ENCODE data around the gene CEMIP2. TPM values are rescaled to one million over a fixed set of nuclear protein-coding genes. Genes with fewer than 3 reads are reported as not detected.

The CEMIP2 gene
- total RNA-seq, 1 donor from 2014 or later = 41.6 TPM

- no peak for FAIRE-seq
Observed at GRCh38 chr9:71652480-71652879, 115.8 kb downstream of the CEMIP2 start.

DNA sequence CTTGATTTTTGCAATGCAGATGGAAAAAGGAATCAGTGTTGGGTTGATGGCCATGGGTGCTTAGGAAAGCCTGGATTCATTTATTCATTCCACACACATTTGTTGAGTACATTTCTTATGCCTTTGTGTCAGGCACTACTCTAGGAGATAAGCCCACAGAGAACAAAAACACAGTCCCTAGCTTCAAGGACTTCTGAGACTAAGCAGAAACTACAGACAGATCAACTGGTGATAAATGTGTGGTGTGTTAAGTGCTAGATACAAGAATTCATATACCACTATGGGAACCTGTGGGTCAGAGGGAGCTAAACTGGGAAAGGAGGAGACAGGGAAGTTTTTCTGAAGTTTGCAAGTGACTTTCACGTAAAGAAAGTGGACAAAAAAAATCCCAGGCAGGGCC, 119.9 kb downstream of the CEMIP2 start:
- no peak for FAIRE-seq

More at GRCh38 chr9:71652480-71652879, 115.8 kb downstream of the CEMIP2 start:
- no peak for DNase-seq (ENCODE audit: low spot score in 2 of 2)

GRCh38 chr9:71647094-71647591, 121.2 kb downstream of the CEMIP2 start:
- DNase-seq (ENCODE audit: low spot score in 2 of 2) (peak in 1 of 2 donors; percentile 28), FAIRE-seq (no peak)

More for the DNA sequence above, 119.9 kb downstream of the CEMIP2 start:
- DNase-seq (ENCODE audit: low spot score in 2 of 2) = no peak

GRCh38 chr9:71646131-71646530, 122.2 kb downstream of the CEMIP2 start:
- DNase-seq (ENCODE audit: low spot score in 2 of 2) (no peak), FAIRE-seq (no peak)

GRCh38 chr9:71644819-71645362, 123.4 kb downstream of the CEMIP2 start:
- DNase-seq (ENCODE audit: low spot score in 2 of 2) (no peak), FAIRE-seq (no peak)

DNA sequence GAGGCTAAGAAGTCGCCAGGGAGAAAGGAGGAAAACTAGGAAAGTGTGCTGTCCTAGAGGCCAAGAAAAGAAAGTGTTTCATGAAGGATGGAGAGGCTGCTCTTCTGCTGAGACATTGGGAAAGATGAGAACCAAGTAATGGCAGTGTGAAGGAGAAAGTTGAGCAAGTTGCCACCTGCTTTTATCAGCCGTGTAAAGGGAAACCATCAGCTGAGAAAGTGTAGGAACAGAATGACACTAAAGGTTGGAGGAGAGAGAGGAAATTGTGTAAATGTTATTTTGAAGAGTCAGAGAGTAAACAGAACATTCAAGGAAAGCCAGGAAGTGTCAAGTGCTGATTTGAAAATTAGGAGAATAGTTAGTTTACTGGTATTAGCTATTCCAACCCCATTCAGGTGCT, 125.0 kb downstream of the CEMIP2 start:
- FAIRE-seq = no peak

GRCh38 chr9:71642056-71642455, 126.3 kb downstream of the CEMIP2 start:
- DNase-seq (ENCODE audit: low spot score in 2 of 2) (no peak), FAIRE-seq (no peak)

More for the DNA sequence above, 125.0 kb downstream of the CEMIP2 start:
- DNase-seq (ENCODE audit: low spot score in 2 of 2) = no peak

GRCh38 chr9:71638627-71639026, 129.7 kb downstream of the CEMIP2 start:
- FAIRE-seq (no peak), DNase-seq (ENCODE audit: low spot score in 2 of 2) (no peak)

DNA sequence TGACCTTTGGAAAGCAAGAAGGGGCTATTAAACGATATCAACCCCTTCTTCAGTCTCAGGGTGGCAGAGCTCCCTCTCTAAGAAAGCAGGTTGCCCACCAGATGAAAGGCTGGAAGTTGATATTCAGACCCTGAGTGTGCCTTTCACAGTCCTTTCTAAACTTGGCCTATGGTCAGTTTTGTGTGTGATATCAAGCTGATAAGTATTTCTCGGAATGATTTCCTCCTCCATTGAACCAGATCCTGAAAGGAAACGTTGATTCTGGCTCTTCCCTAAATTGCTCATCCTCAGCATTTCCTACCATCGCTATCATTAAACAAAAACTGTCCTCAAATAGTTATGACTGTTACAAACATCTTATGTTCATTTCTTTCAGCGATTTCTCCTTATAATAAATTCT, 130.4 kb downstream of the CEMIP2 start:
- DNase-seq (ENCODE audit: low spot score in 2 of 2) (no peak), FAIRE-seq (no peak)

DNA sequence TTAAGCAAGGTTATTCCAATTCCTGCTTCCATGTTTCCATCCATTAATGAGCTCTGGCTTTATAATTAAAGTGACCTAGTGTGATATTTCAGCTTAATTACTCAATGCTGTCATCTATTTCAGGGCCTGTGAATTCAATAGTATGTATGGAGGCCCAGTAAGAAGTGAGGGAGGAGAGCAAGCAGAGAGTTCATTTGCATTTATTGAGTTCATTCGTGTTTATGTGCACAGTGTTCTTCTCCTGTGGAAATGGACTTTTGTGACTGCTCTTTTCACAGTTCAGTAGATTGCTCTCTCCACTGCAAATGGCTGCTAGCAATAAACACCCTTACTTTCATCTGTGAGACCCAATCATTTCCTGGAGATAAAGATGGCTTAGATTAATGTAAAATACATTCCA, 130.9 kb downstream of the CEMIP2 start:
- DNase-seq (ENCODE audit: low spot score in 2 of 2) (no peak), FAIRE-seq (no peak)

DNA sequence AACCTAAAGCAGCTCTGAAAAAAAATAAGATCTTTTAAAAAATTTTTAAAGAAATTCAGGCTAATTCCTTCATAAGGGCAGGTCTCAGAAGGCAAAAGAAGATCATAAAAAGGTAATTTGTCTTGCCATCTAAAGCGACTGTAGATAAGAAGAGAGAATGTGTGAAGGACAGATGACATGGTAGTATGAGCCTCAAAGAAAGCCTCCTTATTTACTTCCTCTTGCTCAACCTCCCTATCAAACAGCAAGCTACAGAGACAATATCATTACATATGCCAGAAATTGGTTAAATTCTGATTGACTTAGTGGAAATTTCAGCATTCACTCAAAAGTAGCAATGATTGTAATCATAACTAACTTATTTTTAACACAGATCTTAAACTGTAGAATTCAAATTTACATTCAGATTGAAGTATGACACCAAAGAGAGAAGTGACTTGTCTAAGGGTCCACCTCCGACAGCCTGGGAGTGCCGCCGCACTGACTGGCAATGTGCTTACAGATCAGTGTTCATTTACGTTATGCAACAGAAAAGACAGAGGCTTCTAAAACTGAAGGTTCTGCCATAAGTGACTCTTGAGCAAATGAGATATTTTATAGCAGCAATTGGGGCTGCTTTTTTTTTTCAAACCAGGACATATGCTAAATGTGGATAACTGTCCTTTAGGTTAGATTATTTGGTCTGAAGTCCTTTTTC, 132.0 kb downstream of the CEMIP2 start:
- DNase-seq (ENCODE audit: low spot score in 2 of 2) (no peak), FAIRE-seq (no peak)

DNA sequence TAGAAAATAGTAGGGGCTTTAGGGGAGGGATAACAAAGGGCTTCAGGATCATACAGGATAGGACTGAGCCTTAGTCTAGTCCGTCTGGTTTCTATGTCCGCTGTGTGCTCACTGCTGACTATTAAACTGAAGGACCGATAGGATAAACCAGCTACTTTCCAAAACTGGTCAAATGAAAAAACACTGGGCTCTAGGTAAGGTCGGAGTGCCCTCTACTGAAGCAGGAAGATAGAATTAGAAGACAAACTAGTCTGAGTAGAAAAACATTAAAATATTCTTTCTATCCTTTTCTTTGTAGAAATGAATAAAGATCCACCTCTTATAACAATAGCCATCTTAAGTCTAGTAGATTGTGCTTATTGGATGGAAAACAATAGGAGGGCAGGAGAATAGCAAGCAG, 133.6 kb downstream of the CEMIP2 start:
- no peak for FAIRE-seq
- DNase-seq (ENCODE audit: low spot score in 2 of 2) = no peak

Other genes with a start within 250 kb of the CEMIP2 start
- gene ABHD17B, start 142.7 kb upstream of the CEMIP2 start, total RNA-seq = 113 TPM
- gene C9orf85, start 143.1 kb upstream of the CEMIP2 start, total RNA-seq = 19.2 TPM

Data from frontal cortex (tissue), 4 donors.